HepG2 (cell line): ENCODE measurements around the gene UBXN1. TPM values are rescaled to one million over a fixed set of nuclear protein-coding genes. Genes with fewer than 3 reads are reported as not detected.

Experiments
- AGO1 ChIP-seq: fragments of 200-400 bp; formaldehyde crosslinking; IDR thresholded peaks from 2 replicates; pipeline ENCODE4 v1.6.1; 2017; ENCODE audit warnings: mild to moderate bottlenecking, low read depth, low read length, moderate library complexity; ENCODE audit not compliant: poor library complexity, severe bottlenecking
- HDAC2 ChIP-seq: sonication (generic); formaldehyde crosslinking; IDR thresholded peaks from 2 replicates; pipeline ENCODE4 v1.4.0; 2020; ENCODE audit warnings: missing genetic modification reagents
- MED8 ChIP-seq: sonication (generic); formaldehyde crosslinking; IDR thresholded peaks from 2 replicates; pipeline ENCODE4 v1.8.1; 2023; ENCODE audit warnings: mild to moderate bottlenecking, missing genetic modification reagents; ENCODE audit not compliant: insufficient replicate concordance
- NCOA5 ChIP-seq: sonication (generic); formaldehyde crosslinking; IDR thresholded peaks from 2 replicates; pipeline ENCODE4 v1.4.0; 2020; ENCODE audit warnings: missing genetic modification reagents
- NFKBIZ ChIP-seq: IDR thresholded peaks from 2 replicates; pipeline ENCODE4 v1.6.1; 2018; ENCODE audit warnings: missing genetic modification reagents, missing compliant biosample characterization
- NFRKB ChIP-seq: fragments of 450-650 bp; IDR thresholded peaks from 2 replicates; pipeline ENCODE4 v1.6.1; 2017
- ZMAT3 ChIP-seq: sonication (generic); formaldehyde crosslinking; conservative IDR thresholded peaks from 2 replicates; pipeline ENCODE4 v1.7.0; 2021; ENCODE audit warnings: missing genetic modification reagents
- ZNF230 ChIP-seq: sonication (generic); formaldehyde crosslinking; IDR thresholded peaks from 2 replicates; pipeline ENCODE4 v1.4.0; 2020; ENCODE audit warnings: mild to moderate bottlenecking, missing genetic modification reagents
- ZNF556 ChIP-seq: sonication (generic); formaldehyde crosslinking; IDR thresholded peaks from 2 replicates; pipeline ENCODE4 v1.4.0; 2020; ENCODE audit warnings: mild to moderate bottlenecking, missing genetic modification reagents, borderline replicate concordance
- ZNF737 ChIP-seq: sonication (generic); formaldehyde crosslinking; IDR thresholded peaks from 2 replicates; pipeline ENCODE4 v1.5.0; 2020; ENCODE audit warnings: missing genetic modification reagents, mild to moderate bottlenecking, borderline replicate concordance
- ZZZ3 ChIP-seq: sonication (generic); formaldehyde crosslinking; IDR thresholded peaks from 2 replicates; pipeline ENCODE4 v1.4.0; 2020; ENCODE audit warnings: missing genetic modification reagents, mild to moderate bottlenecking, borderline replicate concordance
- polyA plus RNA-seq, 8 experiments: library from polyadenylated mRNA; depleted of rRNA in 3 of 8; stranded (reverse) in 7 of 8; unstranded in 1 of 8; fragments of >200 nt; fragmentation: Illumina TruSeq in 4 of 8; extraction: Trizol in 4 of 8; gene quantifications; 2 replicates each; pipeline versions ENCODE4 v1.2.1 to v1.2.3, GENCODE V29; 2011 to 2016; ENCODE audit warnings: low read depth in 4 of 8, missing spikeins in 1 of 8, mixed read lengths in 1 of 8; ENCODE audit not compliant: insufficient read depth in 1 of 8
- total RNA-seq, 5 experiments: library from RNA; depleted of rRNA; stranded (reverse); fragments of >200 nt; fragmentation: Illumina TruSeq; extraction: Trizol; gene quantifications; 2 replicates each; pipeline ENCODE4 v1.2.3, GENCODE V29; 2016; ENCODE audit warnings: low read depth in 1 of 5
- TF ChIP-seq, protein P1 (sequence below): sonication (generic); formaldehyde crosslinking; IDR thresholded peaks from one replicate; pipeline ENCODE4 v1.5.1; 2020; ENCODE audit warnings: mild to moderate bottlenecking, missing genetic modification reagents; ENCODE audit errors: not compliant biosample characterization
- TF ChIP-seq, protein P2 (sequence below): sonication (generic); formaldehyde crosslinking; IDR thresholded peaks from 2 replicates; pipeline ENCODE4 v1.8.0; 2023; ENCODE audit warnings: mild to moderate bottlenecking, missing genetic modification reagents
- TF ChIP-seq, protein P3 (sequence below): sonication (generic); formaldehyde crosslinking; IDR thresholded peaks from 2 replicates; pipeline ENCODE4 v1.5.0; 2020; ENCODE audit warnings: mild to moderate bottlenecking, missing genetic modification reagents
- TF ChIP-seq, protein P4 (sequence below): sonication (generic); formaldehyde crosslinking; conservative IDR thresholded peaks from 2 replicates; pipeline ENCODE4 v1.4.0; 2020; ENCODE audit warnings: missing genetic modification reagents

The UBXN1 gene
- total and polyA plus RNA-seq, 2 of the 13 experiments (the other 11 are each of a cell fraction or from before 2014, with no cell fraction given) = 47.5 to 52.4 TPM

DNA sequence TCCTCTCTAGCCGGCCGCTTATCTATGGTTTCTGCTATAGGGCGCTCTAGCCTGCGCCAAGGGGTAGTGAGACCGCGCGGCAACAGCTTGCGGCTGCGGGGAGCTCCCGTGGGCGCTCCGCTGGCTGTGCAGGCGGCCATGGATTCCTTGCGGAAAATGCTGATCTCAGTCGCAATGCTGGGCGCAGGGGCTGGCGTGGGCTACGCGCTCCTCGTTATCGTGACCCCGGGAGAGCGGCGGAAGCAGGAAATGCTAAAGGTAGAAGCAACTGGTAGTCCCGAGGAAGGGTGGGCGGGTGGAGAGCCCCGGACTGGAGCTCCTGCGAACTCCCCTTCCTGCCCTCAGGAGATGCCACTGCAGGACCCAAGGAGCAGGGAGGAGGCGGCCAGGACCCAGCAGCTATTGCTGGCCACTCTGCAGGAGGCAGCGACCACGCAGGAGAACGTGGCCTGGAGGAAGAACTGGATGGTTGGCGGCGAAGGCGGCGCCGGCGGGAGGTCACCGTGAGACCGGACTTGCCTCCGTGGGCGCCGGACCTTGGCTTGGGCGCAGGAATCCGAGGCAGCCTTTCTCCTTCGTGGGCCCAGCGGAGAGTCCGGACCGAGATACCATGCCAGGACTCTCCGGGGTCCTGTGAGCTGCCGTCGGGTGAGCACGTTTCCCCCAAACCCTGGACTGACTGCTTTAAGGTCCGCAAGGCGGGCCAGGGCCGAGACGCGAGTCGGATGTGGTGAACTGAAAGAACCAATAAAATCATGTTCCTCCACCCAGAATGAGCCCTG is 7.1 kb downstream of the UBXN1 start, which contains the start of the genes LBHD1 and UQCC3 (continued):
- TF ChIP-seq, protein P1, sequence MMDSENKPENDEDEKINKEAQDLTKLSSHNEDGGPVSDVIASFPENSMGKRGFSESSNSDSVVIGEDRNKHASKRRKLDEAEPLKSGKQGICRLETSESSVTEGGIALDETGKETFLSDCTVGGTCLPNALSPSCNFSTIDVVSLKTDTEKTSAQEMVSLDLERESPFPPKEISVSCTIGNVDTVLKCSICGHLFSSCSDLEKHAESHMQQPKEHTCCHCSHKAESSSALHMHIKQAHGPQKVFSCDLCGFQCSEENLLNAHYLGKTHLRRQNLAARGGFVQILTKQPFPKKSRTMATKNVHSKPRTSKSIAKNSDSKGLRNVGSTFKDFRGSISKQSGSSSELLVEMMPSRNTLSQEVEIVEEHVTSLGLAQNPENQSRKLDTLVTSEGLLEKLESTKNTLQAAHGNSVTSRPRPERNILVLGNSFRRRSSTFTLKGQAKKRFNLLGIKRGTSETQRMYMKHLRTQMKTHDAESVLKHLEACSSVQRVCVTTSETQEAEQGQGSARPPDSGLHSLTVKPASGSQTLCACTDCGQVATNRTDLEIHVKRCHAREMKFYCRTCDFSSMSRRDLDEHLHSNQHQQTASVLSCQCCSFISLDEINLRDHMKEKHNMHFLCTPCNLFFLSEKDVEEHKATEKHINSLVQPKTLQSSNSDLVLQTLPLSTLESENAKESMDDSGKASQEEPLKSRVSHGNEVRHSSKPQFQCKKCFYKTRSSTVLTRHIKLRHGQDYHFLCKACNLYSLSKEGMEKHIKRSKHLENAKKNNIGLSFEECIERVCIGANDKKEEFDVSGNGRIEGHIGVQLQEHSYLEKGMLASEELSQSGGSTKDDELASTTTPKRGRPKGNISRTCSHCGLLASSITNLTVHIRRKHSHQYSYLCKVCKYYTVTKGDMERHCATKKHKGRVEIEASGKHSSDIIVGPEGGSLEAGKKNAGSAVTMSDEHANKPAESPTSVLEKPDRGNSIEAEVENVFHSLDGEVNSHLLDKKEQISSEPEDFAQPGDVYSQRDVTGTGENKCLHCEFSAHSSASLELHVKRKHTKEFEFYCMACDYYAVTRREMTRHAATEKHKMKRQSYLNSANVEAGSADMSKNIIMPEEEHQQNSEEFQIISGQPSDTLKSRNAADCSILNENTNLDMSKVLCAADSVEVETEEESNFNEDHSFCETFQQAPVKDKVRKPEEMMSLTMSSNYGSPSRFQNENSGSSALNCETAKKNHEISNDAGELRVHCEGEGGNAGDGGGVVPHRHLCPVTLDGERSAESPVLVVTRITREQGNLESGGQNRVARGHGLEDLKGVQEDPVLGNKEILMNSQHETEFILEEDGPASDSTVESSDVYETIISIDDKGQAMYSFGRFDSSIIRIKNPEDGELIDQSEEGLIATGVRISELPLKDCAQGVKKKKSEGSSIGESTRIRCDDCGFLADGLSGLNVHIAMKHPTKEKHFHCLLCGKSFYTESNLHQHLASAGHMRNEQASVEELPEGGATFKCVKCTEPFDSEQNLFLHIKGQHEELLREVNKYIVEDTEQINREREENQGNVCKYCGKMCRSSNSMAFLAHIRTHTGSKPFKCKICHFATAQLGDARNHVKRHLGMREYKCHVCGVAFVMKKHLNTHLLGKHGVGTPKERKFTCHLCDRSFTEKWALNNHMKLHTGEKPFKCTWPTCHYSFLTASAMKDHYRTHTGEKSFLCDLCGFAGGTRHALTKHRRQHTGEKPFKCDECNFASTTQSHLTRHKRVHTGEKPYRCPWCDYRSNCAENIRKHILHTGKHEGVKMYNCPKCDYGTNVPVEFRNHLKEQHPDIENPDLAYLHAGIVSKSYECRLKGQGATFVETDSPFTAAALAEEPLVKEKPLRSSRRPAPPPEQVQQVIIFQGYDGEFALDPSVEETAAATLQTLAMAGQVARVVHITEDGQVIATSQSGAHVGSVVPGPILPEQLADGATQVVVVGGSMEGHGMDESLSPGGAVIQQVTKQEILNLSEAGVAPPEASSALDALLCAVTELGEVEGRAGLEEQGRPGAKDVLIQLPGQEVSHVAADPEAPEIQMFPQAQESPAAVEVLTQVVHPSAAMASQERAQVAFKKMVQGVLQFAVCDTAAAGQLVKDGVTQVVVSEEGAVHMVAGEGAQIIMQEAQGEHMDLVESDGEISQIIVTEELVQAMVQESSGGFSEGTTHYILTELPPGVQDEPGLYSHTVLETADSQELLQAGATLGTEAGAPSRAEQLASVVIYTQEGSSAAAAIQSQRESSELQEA = peak; percentile 30
- TF ChIP-seq ZNF737 (CRISPR knock-in tag) (no peak), NFRKB (no peak), HDAC2 (peak; percentile 48; the same call in 1 of the 2 replicates), ZMAT3 (CRISPR knock-in tag) (peak; percentile 37), ZNF230 (CRISPR knock-in tag) (no peak), MED8 (no peak), AGO1 (peak; percentile 89), NFKBIZ (CRISPR knock-in tag) (peak; percentile 52; the same call in 1 of the 2 replicates), NCOA5 (no peak), ZNF556 (CRISPR knock-in tag) (peak; percentile 78; the same call in 1 of the 2 replicates), ZZZ3 (peak; percentile 24; the same call in 1 of the 2 replicates)
- TF ChIP-seq, protein P2, sequence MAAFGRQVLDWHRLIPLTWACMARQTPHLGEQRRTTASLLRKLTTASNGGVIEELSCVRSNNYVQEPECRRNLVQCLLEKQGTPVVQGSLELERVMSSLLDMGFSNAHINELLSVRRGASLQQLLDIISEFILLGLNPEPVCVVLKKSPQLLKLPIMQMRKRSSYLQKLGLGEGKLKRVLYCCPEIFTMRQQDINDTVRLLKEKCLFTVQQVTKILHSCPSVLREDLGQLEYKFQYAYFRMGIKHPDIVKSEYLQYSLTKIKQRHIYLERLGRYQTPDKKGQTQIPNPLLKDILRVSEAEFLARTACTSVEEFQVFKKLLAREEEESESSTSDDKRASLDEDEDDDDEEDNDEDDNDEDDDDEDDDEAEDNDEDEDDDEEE (CRISPR knock-in tag) = 0 out of 2 replicates have a peak, but pooled peaks have one; percentile 46
- TF ChIP-seq, protein P3, sequence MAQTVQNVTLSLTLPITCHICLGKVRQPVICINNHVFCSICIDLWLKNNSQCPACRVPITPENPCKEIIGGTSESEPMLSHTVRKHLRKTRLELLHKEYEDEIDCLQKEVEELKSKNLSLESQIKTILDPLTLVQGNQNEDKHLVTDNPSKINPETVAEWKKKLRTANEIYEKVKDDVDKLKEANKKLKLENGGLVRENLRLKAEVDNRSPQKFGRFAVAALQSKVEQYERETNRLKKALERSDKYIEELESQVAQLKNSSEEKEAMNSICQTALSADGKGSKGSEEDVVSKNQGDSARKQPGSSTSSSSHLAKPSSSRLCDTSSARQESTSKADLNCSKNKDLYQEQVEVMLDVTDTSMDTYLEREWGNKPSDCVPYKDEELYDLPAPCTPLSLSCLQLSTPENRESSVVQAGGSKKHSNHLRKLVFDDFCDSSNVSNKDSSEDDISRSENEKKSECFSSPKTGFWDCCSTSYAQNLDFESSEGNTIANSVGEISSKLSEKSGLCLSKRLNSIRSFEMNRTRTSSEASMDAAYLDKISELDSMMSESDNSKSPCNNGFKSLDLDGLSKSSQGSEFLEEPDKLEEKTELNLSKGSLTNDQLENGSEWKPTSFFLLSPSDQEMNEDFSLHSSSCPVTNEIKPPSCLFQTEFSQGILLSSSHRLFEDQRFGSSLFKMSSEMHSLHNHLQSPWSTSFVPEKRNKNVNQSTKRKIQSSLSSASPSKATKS (CRISPR knock-in tag) = no peak
- TF ChIP-seq, protein P4, sequence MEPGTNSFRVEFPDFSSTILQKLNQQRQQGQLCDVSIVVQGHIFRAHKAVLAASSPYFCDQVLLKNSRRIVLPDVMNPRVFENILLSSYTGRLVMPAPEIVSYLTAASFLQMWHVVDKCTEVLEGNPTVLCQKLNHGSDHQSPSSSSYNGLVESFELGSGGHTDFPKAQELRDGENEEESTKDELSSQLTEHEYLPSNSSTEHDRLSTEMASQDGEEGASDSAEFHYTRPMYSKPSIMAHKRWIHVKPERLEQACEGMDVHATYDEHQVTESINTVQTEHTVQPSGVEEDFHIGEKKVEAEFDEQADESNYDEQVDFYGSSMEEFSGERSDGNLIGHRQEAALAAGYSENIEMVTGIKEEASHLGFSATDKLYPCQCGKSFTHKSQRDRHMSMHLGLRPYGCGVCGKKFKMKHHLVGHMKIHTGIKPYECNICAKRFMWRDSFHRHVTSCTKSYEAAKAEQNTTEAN = peak; percentile 52; the same call in 1 of the 2 replicates
